Stomach (tissue), 4 donors: Measurements from ENCODE around the gene KCNH5.

Experiments
- EP300 ChIP-seq: sonication (generic); formaldehyde crosslinking; IDR thresholded peaks from one replicate; pipeline ENCODE4 v1.6.1; 2017; ENCODE audit warnings: antibody characterized with exemption
- POLR2A ChIP-seq, 4 donors: fragments of 450-650 bp; IDR thresholded peaks; one replicate each; pipeline ENCODE4 v1.6.1; 2016; ENCODE audit warnings: antibody characterized with exemption in 4 of 4, control low read depth in 2 of 4, mild to moderate bottlenecking in 1 of 4, moderate library complexity in 1 of 4
- TF ChIP-seq, protein P1 (sequence below), 7 experiments: fragments of 450-650 bp in 4 of 7; fragments of 200-600 bp in 3 of 7; sonication (generic) in 3 of 7; IDR thresholded peaks; one replicate each; pipeline ENCODE4 v1.5.1; 2016 to 2019; ENCODE audit warnings: antibody characterized with exemption in 7 of 7, control low read depth in 2 of 7, mild to moderate bottlenecking in 1 of 7

DNA sequence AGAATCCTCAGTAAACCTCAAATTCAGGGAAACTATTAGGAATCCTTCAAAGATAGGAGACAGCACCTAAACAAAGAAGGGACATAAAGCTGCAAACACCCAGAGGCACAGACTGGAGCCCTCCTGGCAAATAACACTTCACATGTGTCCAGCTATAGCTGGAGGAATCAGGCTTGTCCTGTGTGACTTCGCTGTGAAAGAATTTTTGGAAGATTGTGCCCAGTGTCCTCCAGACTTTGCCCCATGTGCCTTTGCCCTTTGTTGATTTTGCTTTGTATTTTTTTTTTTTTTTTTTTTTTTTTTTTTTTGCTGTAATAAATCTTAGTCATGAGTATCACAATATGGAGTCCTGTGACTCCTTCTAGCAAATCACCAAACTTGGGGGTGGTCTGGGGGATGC, 136.8 kb downstream of the KCNH5 start:
- TF ChIP-seq, protein P1, sequence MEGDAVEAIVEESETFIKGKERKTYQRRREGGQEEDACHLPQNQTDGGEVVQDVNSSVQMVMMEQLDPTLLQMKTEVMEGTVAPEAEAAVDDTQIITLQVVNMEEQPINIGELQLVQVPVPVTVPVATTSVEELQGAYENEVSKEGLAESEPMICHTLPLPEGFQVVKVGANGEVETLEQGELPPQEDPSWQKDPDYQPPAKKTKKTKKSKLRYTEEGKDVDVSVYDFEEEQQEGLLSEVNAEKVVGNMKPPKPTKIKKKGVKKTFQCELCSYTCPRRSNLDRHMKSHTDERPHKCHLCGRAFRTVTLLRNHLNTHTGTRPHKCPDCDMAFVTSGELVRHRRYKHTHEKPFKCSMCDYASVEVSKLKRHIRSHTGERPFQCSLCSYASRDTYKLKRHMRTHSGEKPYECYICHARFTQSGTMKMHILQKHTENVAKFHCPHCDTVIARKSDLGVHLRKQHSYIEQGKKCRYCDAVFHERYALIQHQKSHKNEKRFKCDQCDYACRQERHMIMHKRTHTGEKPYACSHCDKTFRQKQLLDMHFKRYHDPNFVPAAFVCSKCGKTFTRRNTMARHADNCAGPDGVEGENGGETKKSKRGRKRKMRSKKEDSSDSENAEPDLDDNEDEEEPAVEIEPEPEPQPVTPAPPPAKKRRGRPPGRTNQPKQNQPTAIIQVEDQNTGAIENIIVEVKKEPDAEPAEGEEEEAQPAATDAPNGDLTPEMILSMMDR (IDR thresholded peaks at IDR 0.05), result no peak
- TF ChIP-seq POLR2A (IDR thresholded peaks at IDR 0.05), result no peak
- no peak for TF ChIP-seq EP300
